GM19043 (cell line): ENCODE measurements around the gene THEM4.
"Not testable (repeated sequence)": the region's sequence is repeated elsewhere in the genome, so short reads cannot be mapped to it uniquely, and the experiment has no call there.

Experiments used
- ATAC-seq: cut with Tn5 transposase; IDR thresholded peaks from one replicate; pipeline ENCODE4 v1.9.1; 2021; ENCODE audit warnings: low read depth; ENCODE audit not compliant: unreplicated experiment

Gene THEM4

GRCh38 chr1:151867321-151867720, 42.0 kb downstream of the THEM4 start:
- no peak for ATAC-seq

- no peak for ATAC-seq
Observed at GRCh38 chr1:151864411-151864810, 44.9 kb downstream of the THEM4 start.

GRCh38 chr1:151862604-151863003, 46.7 kb downstream of the THEM4 start:
- ATAC-seq, result no peak

- no peak for ATAC-seq
Observed at GRCh38 chr1:151860504-151861187, 48.7 kb downstream of the THEM4 start.

GRCh38 chr1:151859891-151860293, 49.4 kb downstream of the THEM4 start:
- ATAC-seq, result no peak

GRCh38 chr1:151858886-151859665, 50.2 kb downstream of the THEM4 start:
- ATAC-seq, result no peak

GRCh38 chr1:151858030-151858746, 51.1 kb downstream of the THEM4 start:
- ATAC-seq, result no peak

- no peak for ATAC-seq
Observed at GRCh38 chr1:151855933-151856332, 53.4 kb downstream of the THEM4 start.

- not testable (repeated sequence) for ATAC-seq
Observed at GRCh38 chr1:151855516-151855915, 53.8 kb downstream of the THEM4 start.

GRCh38 chr1:151854658-151855057, 54.7 kb downstream of the THEM4 start:
- ATAC-seq, result no peak

- ATAC-seq, result no peak
Observed at GRCh38 chr1:151853411-151853943, 55.8 kb downstream of the THEM4 start, which contains the start of gene THEM5. THEM5 (minus strand) TSS chr1:151853712; CDS start chr1:151853565, 147 bp downstream.

- no peak for ATAC-seq
Observed at GRCh38 chr1:151852733-151853132, 56.6 kb downstream of the THEM4 start.

GRCh38 chr1:151851886-151852285, 57.4 kb downstream of the THEM4 start:
- no peak for ATAC-seq

- no peak for ATAC-seq
Observed at GRCh38 chr1:151849871-151850270, 59.4 kb downstream of the THEM4 start.

GRCh38 chr1:151849126-151849525, 60.2 kb downstream of the THEM4 start:
- no peak for ATAC-seq

- ATAC-seq, result no peak
Observed at GRCh38 chr1:151847867-151848596, 61.3 kb downstream of the THEM4 start.

GRCh38 chr1:151846686-151847237, 62.5 kb downstream of the THEM4 start:
- ATAC-seq, result no peak

GRCh38 chr1:151846062-151846568, 63.2 kb downstream of the THEM4 start:
- no peak for ATAC-seq

- ATAC-seq, result no peak
Observed at GRCh38 chr1:151843398-151843797, 65.9 kb downstream of the THEM4 start.

GRCh38 chr1:151841141-151841540, 68.2 kb downstream of the THEM4 start:
- ATAC-seq, result no peak
